MM.1S (cell line): ENCODE data around the gene CDH16.

Experiments
- EZH2 ChIP-seq: fragments of 300-600 bp; sonication (generic); optimal IDR thresholded peaks from 2 replicates; pipeline ENCODE3; 2017; ENCODE audit warnings: low read depth, mild to moderate bottlenecking, antibody characterized with exemption, low read length, mixed read lengths
- TF ChIP-seq, protein P1 (sequence below): fragments of 300-600 bp; sonication (generic); IDR thresholded peaks from 2 replicates; pipeline ENCODE4 v1.5.1; 2016; ENCODE audit warnings: antibody characterized with exemption, low read length, mixed read lengths

DNA sequence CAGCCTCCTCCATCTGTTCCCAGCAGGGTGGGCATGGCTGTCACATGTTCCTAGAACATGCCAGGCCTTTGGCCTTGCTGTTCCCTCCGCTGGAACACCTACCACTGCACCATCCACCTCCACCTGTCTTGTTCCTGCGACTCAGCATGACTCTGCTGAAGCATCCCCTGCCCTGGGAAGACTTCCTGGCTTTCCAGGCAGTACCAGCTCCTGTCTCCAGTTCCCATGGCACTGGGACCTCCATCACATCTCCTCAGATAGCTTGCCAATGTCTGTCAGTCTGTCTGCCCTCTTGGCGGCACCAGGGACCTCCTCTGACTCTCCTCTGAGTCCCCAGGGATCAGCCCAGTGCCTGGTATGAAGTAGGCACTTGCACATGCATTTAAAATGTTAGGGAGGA is 22.7 kb downstream of the CDH16 start:
- TF ChIP-seq, protein P1, sequence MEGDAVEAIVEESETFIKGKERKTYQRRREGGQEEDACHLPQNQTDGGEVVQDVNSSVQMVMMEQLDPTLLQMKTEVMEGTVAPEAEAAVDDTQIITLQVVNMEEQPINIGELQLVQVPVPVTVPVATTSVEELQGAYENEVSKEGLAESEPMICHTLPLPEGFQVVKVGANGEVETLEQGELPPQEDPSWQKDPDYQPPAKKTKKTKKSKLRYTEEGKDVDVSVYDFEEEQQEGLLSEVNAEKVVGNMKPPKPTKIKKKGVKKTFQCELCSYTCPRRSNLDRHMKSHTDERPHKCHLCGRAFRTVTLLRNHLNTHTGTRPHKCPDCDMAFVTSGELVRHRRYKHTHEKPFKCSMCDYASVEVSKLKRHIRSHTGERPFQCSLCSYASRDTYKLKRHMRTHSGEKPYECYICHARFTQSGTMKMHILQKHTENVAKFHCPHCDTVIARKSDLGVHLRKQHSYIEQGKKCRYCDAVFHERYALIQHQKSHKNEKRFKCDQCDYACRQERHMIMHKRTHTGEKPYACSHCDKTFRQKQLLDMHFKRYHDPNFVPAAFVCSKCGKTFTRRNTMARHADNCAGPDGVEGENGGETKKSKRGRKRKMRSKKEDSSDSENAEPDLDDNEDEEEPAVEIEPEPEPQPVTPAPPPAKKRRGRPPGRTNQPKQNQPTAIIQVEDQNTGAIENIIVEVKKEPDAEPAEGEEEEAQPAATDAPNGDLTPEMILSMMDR: no peak
- no peak for TF ChIP-seq EZH2
